PC-9 (cell line): ENCODE measurements around the gene CARD16. TPM values are rescaled to one million over a fixed set of nuclear protein-coding genes. Genes with fewer than 3 reads are reported as not detected.

Source experiments
- BruUV-seq: library from RNA; stranded (reverse); fragments of 400-500 nt; replicated peaks from 2 replicates; lab custom pipeline; 2021; lab: Mats Ljungman, UMichigan
- CTCF ChIA-PET: fragments of 300-600 bp; sonication (Branson Sonifier 250); formaldehyde crosslinking; loops from one replicate; lab custom pipeline; 2022; ENCODE audit warnings: antibody characterized with exemption; lab: Charles Lee
- POLR2A ChIA-PET: fragments of 300-600 bp; sonication (Branson Sonifier 250); formaldehyde crosslinking; loops from one replicate; lab custom pipeline; 2022; ENCODE audit warnings: antibody characterized with exemption; ENCODE audit not compliant: unreplicated experiment; lab: Charles Lee
- DNase-seq, 2 experiments: peaks; one replicate each; pipeline versions ENCODE4 v3.0.0 to v3.0.0-alpha.2; 2015 to 2022; ENCODE audit warnings: mixed read lengths in 1 of 2
- H2AFZ ChIP-seq: fragments of 200-600 bp; sonication (generic); 2 replicates; pipeline ENCODE4 v1.8.1; 2017; ENCODE audit warnings: antibody characterized with exemption
- H3F3A ChIP-seq: fragments of 200-600 bp; sonication (generic); 2 replicates; pipeline ENCODE4 v1.8.1; 2017; ENCODE audit warnings: antibody characterized with exemption, mild to moderate bottlenecking, low read depth; ENCODE audit not compliant: insufficient read depth
- H3K27ac ChIP-seq: fragments of 200-600 bp; sonication (generic); 2 replicates; pipeline ENCODE4 v1.6.1; 2016; ENCODE audit warnings: mixed run types
- H3K27me3 ChIP-seq: fragments of 200-600 bp; sonication (generic); 2 replicates; pipeline ENCODE4 v1.6.1; 2016; ENCODE audit warnings: low read depth, mixed run types; ENCODE audit not compliant: insufficient read depth
- H3K36me3 ChIP-seq: fragments of 200-600 bp; sonication (generic); 2 replicates; pipeline ENCODE4 v1.6.1; 2016; ENCODE audit warnings: low read depth, mixed run types
- H3K4me1 ChIP-seq: fragments of 200-600 bp; sonication (generic); replicated peaks from 2 replicates; pipeline ENCODE4 v1.6.1; 2016; ENCODE audit warnings: mixed run types; ENCODE audit not compliant: insufficient read depth
- H3K4me2 ChIP-seq: fragments of 200-600 bp; sonication (generic); 2 replicates; pipeline ENCODE4 v1.6.1; 2017; ENCODE audit warnings: mixed run types
- H3K4me3 ChIP-seq: fragments of 200-600 bp; sonication (generic); 2 replicates; pipeline ENCODE4 v1.6.1; 2016; ENCODE audit warnings: mixed run types
- H3K79me2 ChIP-seq: fragments of 200-600 bp; sonication (generic); 2 replicates; pipeline ENCODE4 v1.6.1; 2017; ENCODE audit warnings: low read depth, mixed run types
- H3K9me2 ChIP-seq: fragments of 200-600 bp; sonication (generic); 2 replicates; pipeline ENCODE4 v1.8.1; 2017; ENCODE audit warnings: mild to moderate bottlenecking; ENCODE audit not compliant: insufficient read depth
- H3K9me3 ChIP-seq: fragments of 200-600 bp; sonication (generic); 2 replicates; pipeline ENCODE4 v1.8.1; 2016; ENCODE audit warnings: low read depth; ENCODE audit not compliant: insufficient read depth
- H4K20me1 ChIP-seq: fragments of 200-600 bp; sonication (generic); 2 replicates; pipeline ENCODE4 v1.8.1; 2017; ENCODE audit not compliant: insufficient read depth
- EZH2 ChIP-seq: fragments of 200-600 bp; sonication (generic); IDR thresholded peaks from 2 replicates; pipeline ENCODE4 v1.8.0; 2017; ENCODE audit warnings: antibody characterized with exemption, low read depth
- intact Hi-C: fragments of 100-400 bp; cut with micrococcal nuclease; formaldehyde crosslinking; loops from one replicate; pipeline ENCODE4 v1.10.0; 2022; ENCODE audit not compliant: unreplicated experiment
- total RNA-seq: library from RNA; stranded (reverse); gene quantifications from 2 replicates; pipeline ENCODE4 v1.2.3, GENCODE V29; 2021
- TF ChIP-seq, protein P1 (sequence below): fragments of 200-600 bp; sonication (generic); conservative IDR thresholded peaks from 2 replicates; pipeline ENCODE4 v1.6.1; 2017; ENCODE audit warnings: mixed run types, antibody characterized with exemption, mild to moderate bottlenecking, moderate library complexity

CARD16 gene
- total RNA-seq, 1 experiment from 2014 or later = 2.5 TPM

DNA sequence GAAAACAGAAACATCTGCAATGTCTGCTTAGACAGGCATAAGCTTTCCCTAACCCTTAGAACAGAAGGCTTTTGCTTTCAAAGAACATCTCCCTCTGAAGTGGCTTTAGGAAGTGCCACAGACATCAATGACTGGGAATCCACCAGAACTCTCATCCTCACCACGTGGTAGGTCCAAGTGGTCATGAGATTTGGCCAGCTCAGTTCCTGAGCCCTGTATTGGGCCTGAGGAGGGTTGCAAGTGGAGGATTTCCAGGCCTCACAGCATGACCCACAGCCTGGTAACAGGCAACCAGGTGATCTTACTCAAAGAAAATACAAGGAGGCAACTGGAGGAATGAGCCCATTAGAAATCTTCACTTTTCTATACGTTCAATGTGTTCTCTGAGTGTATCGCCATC is 11.8 kb downstream of the CARD16 start:
- H4K20me1 ChIP-seq = no peaks in the 10 kb centered on the region
- TF ChIP-seq, protein P1, sequence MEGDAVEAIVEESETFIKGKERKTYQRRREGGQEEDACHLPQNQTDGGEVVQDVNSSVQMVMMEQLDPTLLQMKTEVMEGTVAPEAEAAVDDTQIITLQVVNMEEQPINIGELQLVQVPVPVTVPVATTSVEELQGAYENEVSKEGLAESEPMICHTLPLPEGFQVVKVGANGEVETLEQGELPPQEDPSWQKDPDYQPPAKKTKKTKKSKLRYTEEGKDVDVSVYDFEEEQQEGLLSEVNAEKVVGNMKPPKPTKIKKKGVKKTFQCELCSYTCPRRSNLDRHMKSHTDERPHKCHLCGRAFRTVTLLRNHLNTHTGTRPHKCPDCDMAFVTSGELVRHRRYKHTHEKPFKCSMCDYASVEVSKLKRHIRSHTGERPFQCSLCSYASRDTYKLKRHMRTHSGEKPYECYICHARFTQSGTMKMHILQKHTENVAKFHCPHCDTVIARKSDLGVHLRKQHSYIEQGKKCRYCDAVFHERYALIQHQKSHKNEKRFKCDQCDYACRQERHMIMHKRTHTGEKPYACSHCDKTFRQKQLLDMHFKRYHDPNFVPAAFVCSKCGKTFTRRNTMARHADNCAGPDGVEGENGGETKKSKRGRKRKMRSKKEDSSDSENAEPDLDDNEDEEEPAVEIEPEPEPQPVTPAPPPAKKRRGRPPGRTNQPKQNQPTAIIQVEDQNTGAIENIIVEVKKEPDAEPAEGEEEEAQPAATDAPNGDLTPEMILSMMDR = no peak
- TF ChIP-seq EZH2 = no peak
- no peak overlapping the region for H3K27ac ChIP-seq
- H3K4me3 ChIP-seq = no peak overlapping the region
- peak overlapping the region; percentile 24; the same call in 1 of the 2 replicates for H2AFZ ChIP-seq
- H3F3A ChIP-seq = no peaks in the 10 kb centered on the region
- no peaks in the 10 kb centered on the region for H3K79me2 ChIP-seq
- H3K4me1 ChIP-seq = no peaks in the 10 kb centered on the region
- H3K4me2 ChIP-seq = no peak overlapping the region
- no peaks in the 10 kb centered on the region for H3K9me3 ChIP-seq
- H3K27me3 ChIP-seq = no peaks in the 10 kb centered on the region
- DNase-seq = no peak
- no peaks in the 10 kb centered on the region for H3K36me3 ChIP-seq
- no peaks in the 10 kb centered on the region for H3K9me2 ChIP-seq
- BruUV-seq = no TSS peak
- intact Hi-C loops = no loop called here
- ChIA-PET CTCF (no interaction called here), POLR2A (no interaction called here)

GRCh38 chr11:105032495-105032894 is 12.6 kb downstream of the CARD16 start:
- H3K4me3 ChIP-seq = no peak overlapping the region
- no peaks in the 10 kb centered on the region for H3K9me3 ChIP-seq
- H3F3A ChIP-seq = no peaks in the 10 kb centered on the region
- H3K79me2 ChIP-seq = no peaks in the 10 kb centered on the region
- intact Hi-C loops = no loop called here
- no peaks in the 10 kb centered on the region for H3K36me3 ChIP-seq
- H3K4me2 ChIP-seq = no peak overlapping the region
- no TSS peak for BruUV-seq
- H2AFZ ChIP-seq = no peak overlapping the region
- H3K4me1 ChIP-seq = no peaks in the 10 kb centered on the region
- ChIA-PET POLR2A (no interaction called here), CTCF (interaction anchor here (0.6 kb wide), 1 partner anchor 1831 kb away, joined by 3 read pairs; no protein-coding TSS in a partner anchor)
- no peaks in the 10 kb centered on the region for H3K27me3 ChIP-seq
- no peaks in the 10 kb centered on the region for H4K20me1 ChIP-seq
- TF ChIP-seq, protein P1 = no peak
- TF ChIP-seq EZH2 = no peak
- DNase-seq = no peak
- H3K9me2 ChIP-seq = no peaks in the 10 kb centered on the region; the same call in 1 of the 2 replicates
- no peak overlapping the region for H3K27ac ChIP-seq

DNA sequence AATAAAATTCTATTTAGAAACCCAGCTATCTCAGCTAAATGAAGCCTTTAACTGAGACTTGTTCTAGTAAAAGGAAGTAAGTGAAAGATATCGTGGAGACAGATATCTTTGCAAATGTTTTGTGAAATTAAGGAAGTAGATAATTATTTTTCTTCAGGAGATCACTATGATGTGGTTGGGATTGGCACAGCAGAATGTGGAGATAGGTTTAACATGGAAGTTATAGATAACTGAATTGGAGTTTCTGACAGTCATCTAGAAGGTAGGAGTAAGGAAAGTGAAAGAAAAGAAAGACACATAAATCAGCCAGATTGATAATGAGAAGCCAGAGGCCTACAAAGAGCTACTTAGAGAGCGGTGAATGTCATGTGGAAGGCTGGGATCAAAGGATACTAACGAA is 17.5 kb downstream of the CARD16 start:
- BruUV-seq = no TSS peak
- Histone ChIP-seq H3K27me3 (no peaks in the 10 kb centered on the region), H3K27ac (no peak overlapping the region), H3K9me3 (no peaks in the 10 kb centered on the region), H3K4me3 (no peak overlapping the region), H3K79me2 (no peaks in the 10 kb centered on the region), H3K9me2 (peaks cover 3% of the 10 kb centered on the region; the same call in 1 of the 2 replicates), H3K4me1 (no peaks in the 10 kb centered on the region), H3F3A (no peaks in the 10 kb centered on the region), H3K36me3 (no peaks in the 10 kb centered on the region), H3K4me2 (0 out of 2 replicates have a peak overlapping the region, but pooled peaks have one; percentile 26), H2AFZ (peak overlapping the region; percentile 73), H4K20me1 (no peaks in the 10 kb centered on the region)
- POLR2A ChIA-PET = no interaction called here
- DNase-seq = no peak
- CTCF ChIA-PET = no interaction called here
- TF ChIP-seq EZH2 = no peak
- TF ChIP-seq, protein P1 = no peak
- intact Hi-C loops = no loop called here
